HG03575 (cell line): Measurements from ENCODE around the gene KRTAP12-4.
"Not testable (repeated sequence)": the region's sequence is repeated elsewhere in the genome, so short reads cannot be mapped to it uniquely, and the experiment has no call there.

ENCODE experiments used
- ATAC-seq: cut with Tn5 transposase; IDR thresholded peaks from one replicate; pipeline ENCODE4 v1.9.1; 2021; ENCODE audit not compliant: unreplicated experiment, insufficient number of reproducible peaks, low FRiP score; ENCODE audit errors: extremely low read depth

KRTAP12-4 gene

GRCh38 chr21:44638506-44639330 is 15.7 kb downstream of the KRTAP12-4 start:
- not testable (repeated sequence) for ATAC-seq

- not testable (repeated sequence) for ATAC-seq
These were observed 16.6 kb downstream of the KRTAP12-4 start for GRCh38 chr21:44637851-44638348.

- ATAC-seq, result no peak
These were observed 17.2 kb downstream of the KRTAP12-4 start, which contains the start of gene KRTAP10-10 for GRCh38 chr21:44637018-44637850. Gene KRTAP10-10 (plus strand): TSS chr21:44637356. CDS start chr21:44637418, 62 bp downstream.

- no peak for ATAC-seq
These were observed 18.0 kb downstream of the KRTAP12-4 start for GRCh38 chr21:44636209-44637017.

- no peak for ATAC-seq
These were observed 22.4 kb downstream of the KRTAP12-4 start for GRCh38 chr21:44632067-44632466.

- ATAC-seq, result no peak
These were observed 24.0 kb downstream of the KRTAP12-4 start for GRCh38 chr21:44630440-44630839.

GRCh38 chr21:44628707-44629391 is 25.6 kb downstream of the KRTAP12-4 start:
- no peak for ATAC-seq

- not testable (repeated sequence) for ATAC-seq
These were observed 26.6 kb downstream of the KRTAP12-4 start for GRCh38 chr21:44627831-44628233.

GRCh38 chr21:44627181-44627822 is 27.2 kb downstream of the KRTAP12-4 start:
- ATAC-seq, result not testable (repeated sequence)

- ATAC-seq, result no peak
These were observed 27.8 kb downstream of the KRTAP12-4 start, which contains the start of gene KRTAP10-9 for GRCh38 chr21:44626673-44627143. Gene KRTAP10-9 (plus strand): TSS chr21:44627093. CDS start chr21:44627172, 79 bp downstream.

- ATAC-seq, result no peak
These were observed 28.2 kb downstream of the KRTAP12-4 start for GRCh38 chr21:44626262-44626661.

GRCh38 chr21:44625756-44626155 is 28.7 kb downstream of the KRTAP12-4 start:
- ATAC-seq, result no peak

GRCh38 chr21:44623575-44623974 is 30.9 kb downstream of the KRTAP12-4 start:
- ATAC-seq, result no peak

- no peak for ATAC-seq
These were observed 34.6 kb downstream of the KRTAP12-4 start for GRCh38 chr21:44619886-44620285.

GRCh38 chr21:44618909-44619308 is 35.5 kb downstream of the KRTAP12-4 start:
- ATAC-seq, result no peak

- ATAC-seq, result no peak
These were observed 36.0 kb downstream of the KRTAP12-4 start for GRCh38 chr21:44618504-44618903.

GRCh38 chr21:44617071-44617501 is 37.4 kb downstream of the KRTAP12-4 start:
- no peak for ATAC-seq

- ATAC-seq, result no peak
These were observed 37.9 kb downstream of the KRTAP12-4 start for GRCh38 chr21:44616591-44616926.
